Suprapubic skin (tissue), 4 donors: ENCODE measurements around the gene POU2AF1. TPM values are rescaled to one million over a fixed set of nuclear protein-coding genes. Genes with fewer than 3 reads are reported as not detected.
A peak's percentile ranks its signal among the peaks of the same experiment; 100 is the strongest.

ENCODE experiments used
- DNase-seq, 2 donors: peaks; one replicate each; pipeline ENCODE4 v3.0.0-alpha.2; 2019; ENCODE audit warnings: low spot score in 2 of 2
- H3K27ac ChIP-seq: fragments of 200-600 bp; sonication (generic); one replicate; pipeline ENCODE4 v1.5.1; 2019
- H3K27me3 ChIP-seq: fragments of 200-600 bp; sonication (generic); one replicate; pipeline ENCODE4 v1.5.1; 2019
- H3K36me3 ChIP-seq: fragments of 200-600 bp; sonication (generic); one replicate; pipeline ENCODE4 v1.5.1; 2019
- H3K4me1 ChIP-seq: fragments of 200-600 bp; sonication (generic); one replicate; pipeline ENCODE4 v1.5.1; 2019
- H3K4me3 ChIP-seq: fragments of 200-600 bp; sonication (generic); one replicate; pipeline ENCODE4 v1.5.1; 2019; ENCODE audit warnings: mild to moderate bottlenecking
- H3K9me3 ChIP-seq: fragments of 200-600 bp; sonication (generic); one replicate; pipeline ENCODE4 v1.5.1; 2019
- CTCF ChIP-seq, 2 donors: fragments of 200-600 bp in 1 of 2; fragments of 450-650 bp in 1 of 2; sonication (generic) in 1 of 2; IDR thresholded peaks; one replicate each; pipeline ENCODE4 v1.5.1; 2016 to 2019; ENCODE audit warnings: antibody characterized with exemption in 2 of 2, mild to moderate bottlenecking in 1 of 2, moderate library complexity in 1 of 2
- EP300 ChIP-seq: sonication (generic); formaldehyde crosslinking; IDR thresholded peaks from one replicate; pipeline ENCODE4 v1.6.1; 2017; ENCODE audit warnings: antibody characterized with exemption
- POLR2A ChIP-seq, 2 donors: fragments of 450-650 bp; IDR thresholded peaks; one replicate each; pipeline ENCODE4 v1.6.1; 2017; ENCODE audit warnings: antibody characterized with exemption in 2 of 2, mild to moderate bottlenecking in 2 of 2, moderate library complexity in 2 of 2
- POLR2AphosphoS5 ChIP-seq, 3 donors: sonication (generic); formaldehyde crosslinking; IDR thresholded peaks; one replicate each; pipeline ENCODE4 v1.6.1; 2017; ENCODE audit warnings: antibody characterized with exemption in 3 of 3
- WGBS: methylation state at CpG from one replicate; pipeline ENCODE4 v1.1.5; 2018; 5-methylcytosine and 5-hydroxymethylcytosine counted together
- total RNA-seq, 4 donors: library from RNA; depleted of rRNA; stranded (reverse); fragments of >200 nt; gene quantifications; one replicate each; pipeline ENCODE4 v1.1.0, GENCODE V29; 2016

POU2AF1 gene
- total RNA-seq, 4 donors from 2014 or later, result not detected

GRCh38 chr11:111352935-111353710 is 26.0 kb downstream of the POU2AF1 start:
- no peak overlapping the region for H3K4me3 ChIP-seq
- H3K36me3 ChIP-seq, result no peaks in the 10 kb centered on the region
- peak overlapping the region; percentile 44 for H3K27ac ChIP-seq
- WGBS, result 56% methylated on average over 8 of the region's 8 CpGs
- peaks cover 6% of the 10 kb centered on the region for H3K4me1 ChIP-seq
- H3K27me3 ChIP-seq, result no peaks in the 10 kb centered on the region
- TF ChIP-seq CTCF (IDR thresholded peaks at IDR 0.05) (no peak), POLR2AphosphoS5 (IDR thresholded peaks at IDR 0.05) (no peak), POLR2A (IDR thresholded peaks at IDR 0.05) (no peak), EP300 (no peak)
- no peaks in the 10 kb centered on the region for H3K9me3 ChIP-seq
- no peak for DNase-seq

GRCh38 chr11:111352231-111352746 is 26.8 kb downstream of the POU2AF1 start:
- Histone ChIP-seq H3K4me1 (peaks cover 6% of the 10 kb centered on the region), H3K27me3 (no peaks in the 10 kb centered on the region), H3K27ac (no peak overlapping the region), H3K36me3 (no peaks in the 10 kb centered on the region), H3K9me3 (no peaks in the 10 kb centered on the region), H3K4me3 (no peak overlapping the region)
- no peak for DNase-seq
- TF ChIP-seq EP300, result no peak
- no peak for TF ChIP-seq CTCF (IDR thresholded peaks at IDR 0.05)
- WGBS, result 89% methylated on average over 9 of the region's 9 CpGs

- Histone ChIP-seq H3K27me3 (no peaks in the 10 kb centered on the region), H3K4me3 (no peak overlapping the region), H3K36me3 (no peaks in the 10 kb centered on the region), H3K27ac (no peak overlapping the region), H3K9me3 (no peaks in the 10 kb centered on the region), H3K4me1 (peaks cover 6% of the 10 kb centered on the region)
- no peak for DNase-seq
- TF ChIP-seq POLR2A (IDR thresholded peaks at IDR 0.05) (no peak), EP300 (no peak), CTCF (IDR thresholded peaks at IDR 0.05) (no peak), POLR2AphosphoS5 (IDR thresholded peaks at IDR 0.05) (no peak)
- WGBS, result 78% methylated on average over 10 of the region's 10 CpGs
These were observed 27.6 kb downstream of the POU2AF1 start for GRCh38 chr11:111351374-111352055.

GRCh38 chr11:111350811-111351210 is 28.3 kb downstream of the POU2AF1 start:
- H3K4me3 ChIP-seq, result no peak overlapping the region
- H3K27ac ChIP-seq, result no peak overlapping the region
- no peak for DNase-seq
- H3K4me1 ChIP-seq, result peaks cover 6% of the 10 kb centered on the region
- no peaks in the 10 kb centered on the region for H3K27me3 ChIP-seq
- TF ChIP-seq EP300, result no peak
- TF ChIP-seq CTCF (IDR thresholded peaks at IDR 0.05), result no peak
- no peak for TF ChIP-seq POLR2AphosphoS5 (IDR thresholded peaks at IDR 0.05)
- no peak for TF ChIP-seq POLR2A (IDR thresholded peaks at IDR 0.05)
- no peaks in the 10 kb centered on the region for H3K36me3 ChIP-seq
- H3K9me3 ChIP-seq, result no peaks in the 10 kb centered on the region
- 52% methylated on average over 1 of the region's 1 CpG for whole genome bisulfite sequencing

- Histone ChIP-seq H3K4me3 (no peak overlapping the region), H3K36me3 (no peaks in the 10 kb centered on the region), H3K27ac (no peak overlapping the region), H3K9me3 (no peaks in the 10 kb centered on the region), H3K4me1 (peaks cover 6% of the 10 kb centered on the region), H3K27me3 (no peaks in the 10 kb centered on the region)
- WGBS, result 77% methylated on average over 2 of the region's 2 CpGs
- no peak for TF ChIP-seq POLR2AphosphoS5 (IDR thresholded peaks at IDR 0.05)
- no peak for TF ChIP-seq CTCF (IDR thresholded peaks at IDR 0.05)
- TF ChIP-seq EP300, result no peak
- TF ChIP-seq POLR2A (IDR thresholded peaks at IDR 0.05), result no peak
- no peak for DNase-seq
These were observed 29.8 kb downstream of the POU2AF1 start for GRCh38 chr11:111349191-111349695.
